IPS-18c (cell line): ENCODE data around the gene TLR5.
"Not testable (repeated sequence)": the region's sequence is repeated elsewhere in the genome, so short reads cannot be mapped to it uniquely, and the experiment has no call there.

ENCODE experiments used
- H3K4me3 ChIP-seq: 2 replicates; pipeline ENCODE4 v1.7.0; 2013; ENCODE audit warnings: low read depth, mild to moderate bottlenecking, low read length, moderate library complexity; ENCODE audit not compliant: insufficient read depth
- H3K9me3 ChIP-seq: one replicate; pipeline ENCODE4 v1.6.1; 2013; ENCODE audit warnings: mild to moderate bottlenecking, low read length, moderate library complexity; ENCODE audit not compliant: control insufficient read depth, insufficient read depth

The TLR5 gene

GRCh38 chr1:223142795-223143536 lies at the start of gene TLR5:
TSS of gene TLR5 (minus strand) at chr1:223143248. CDS start at chr1:223113031, 30,217 bp downstream.
- H3K4me3 ChIP-seq = peak within 1 kb of the TSS; percentile 46

GRCh38 chr1:223189903-223190724 lies 47.1 kb upstream of the TLR5 start:
- Histone ChIP-seq H3K4me3 (no peak overlapping the region), H3K9me3 (no peaks in the 10 kb centered on the region)

More at GRCh38 chr1:223142795-223143536, at the start of gene TLR5:
- no peaks in the 10 kb centered on the region for H3K9me3 ChIP-seq

- H3K9me3 ChIP-seq = no peaks in the 10 kb centered on the region
- no peak overlapping the region for H3K4me3 ChIP-seq
Observed at GRCh38 chr1:223189525-223189902, 46.5 kb upstream of the TLR5 start.

- no peaks in the 10 kb centered on the region for H3K9me3 ChIP-seq
- no peak overlapping the region for H3K4me3 ChIP-seq
Observed at GRCh38 chr1:223188618-223189356, 45.7 kb upstream of the TLR5 start.

GRCh38 chr1:223186800-223187199 lies 43.8 kb upstream of the TLR5 start:
- Histone ChIP-seq H3K4me3 (no peak overlapping the region), H3K9me3 (no peaks in the 10 kb centered on the region)

- no peak overlapping the region for H3K4me3 ChIP-seq
- no peaks in the 10 kb centered on the region for H3K9me3 ChIP-seq
Observed at GRCh38 chr1:223183268-223183862, 40.3 kb upstream of the TLR5 start.

- Histone ChIP-seq H3K4me3 (no peak overlapping the region), H3K9me3 (no peaks in the 10 kb centered on the region)
Observed at GRCh38 chr1:223180731-223181321, 37.8 kb upstream of the TLR5 start.

GRCh38 chr1:223179786-223180185 lies 36.7 kb upstream of the TLR5 start:
- no peaks in the 10 kb centered on the region for H3K9me3 ChIP-seq
- no peak overlapping the region for H3K4me3 ChIP-seq

- Histone ChIP-seq H3K4me3 (no peak overlapping the region), H3K9me3 (no peaks in the 10 kb centered on the region)
Observed at GRCh38 chr1:223179280-223179679, 36.2 kb upstream of the TLR5 start.

- Histone ChIP-seq H3K9me3 (no peaks in the 10 kb centered on the region), H3K4me3 (no peak overlapping the region)
Observed at GRCh38 chr1:223177681-223178080, 34.6 kb upstream of the TLR5 start.

GRCh38 chr1:223176437-223176836 lies 33.4 kb upstream of the TLR5 start:
- H3K4me3 ChIP-seq = no peak overlapping the region
- no peaks in the 10 kb centered on the region for H3K9me3 ChIP-seq

GRCh38 chr1:223175633-223176032 lies 32.6 kb upstream of the TLR5 start:
- H3K4me3 ChIP-seq = no peak overlapping the region
- no peaks in the 10 kb centered on the region for H3K9me3 ChIP-seq

GRCh38 chr1:223175032-223175431 lies 32.0 kb upstream of the TLR5 start:
- Histone ChIP-seq H3K4me3 (no peak overlapping the region), H3K9me3 (no peaks in the 10 kb centered on the region)

- H3K4me3 ChIP-seq, H3K9me3 ChIP-seq: not testable (repeated sequence)
Observed at GRCh38 chr1:223169458-223169857, 26.4 kb upstream of the TLR5 start.

- H3K4me3 ChIP-seq = no peak overlapping the region
Observed at GRCh38 chr1:223161321-223161720, 18.3 kb upstream of the TLR5 start.

GRCh38 chr1:223156343-223156742 lies 13.3 kb upstream of the TLR5 start:
- H3K9me3 ChIP-seq = peaks cover 2% of the 10 kb centered on the region
- H3K4me3 ChIP-seq = no peak overlapping the region

More at GRCh38 chr1:223161321-223161720, 18.3 kb upstream of the TLR5 start:
- H3K9me3 ChIP-seq = peaks cover 2% of the 10 kb centered on the region

- Histone ChIP-seq H3K9me3 (peaks cover 2% of the 10 kb centered on the region), H3K4me3 (no peak overlapping the region)
Observed at GRCh38 chr1:223155153-223155552, 12.1 kb upstream of the TLR5 start.
